Thyroid gland (tissue), 4 donors: ENCODE measurements around the gene ABO. TPM values are rescaled to one million over a fixed set of nuclear protein-coding genes. Genes with fewer than 3 reads are reported as not detected.
"Not testable (repeated sequence)": the region's sequence is repeated elsewhere in the genome, so short reads cannot be mapped to it uniquely, and the experiment has no call there.

Source experiments
- DNase-seq, 2 donors: peaks; one replicate each; pipeline ENCODE4 v3.0.0-alpha.2; 2019
- H3K27ac ChIP-seq, 3 donors: fragments of 200-600 bp; sonication (generic); 1 replicate in 2 of 3; 2 replicates in 1 of 3; pipeline ENCODE4 v1.5.1; 2016 to 2019; ENCODE audit warnings: mild to moderate bottlenecking in 1 of 3, moderate library complexity in 1 of 3
- H3K27me3 ChIP-seq: fragments of 200-600 bp; sonication (generic); one replicate; pipeline ENCODE4 v1.5.1; 2019
- H3K36me3 ChIP-seq, 2 donors: fragments of 200-600 bp; sonication (generic); one replicate each; pipeline ENCODE4 v1.5.1; 2016 to 2019
- H3K4me1 ChIP-seq, 2 donors: fragments of 200-600 bp; sonication (generic); one replicate each; pipeline ENCODE4 v1.5.1; 2017 to 2019
- H3K4me3 ChIP-seq, 3 donors: fragments of 200-600 bp; sonication (generic); replicated peaks in 1 of 3; 1 replicate in 2 of 3; 2 replicates in 1 of 3; pipeline ENCODE4 v1.5.1; 2016; ENCODE audit warnings: mild to moderate bottlenecking in 1 of 3
- H3K9me3 ChIP-seq: fragments of 200-600 bp; sonication (generic); one replicate; pipeline ENCODE4 v1.5.1; 2017
- CTCF ChIP-seq, 6 experiments: fragments of 200-600 bp in 3 of 6; fragments of 450-650 bp in 3 of 6; sonication (generic) in 3 of 6; IDR thresholded peaks; one replicate each; pipeline ENCODE4 v1.5.1; 2016 to 2019; ENCODE audit warnings: antibody characterized with exemption in 6 of 6, mild to moderate bottlenecking in 2 of 6, inconsistent platforms in 1 of 6, moderate library complexity in 1 of 6
- POLR2A ChIP-seq, 2 donors: fragments of 450-650 bp; IDR thresholded peaks; one replicate each; pipeline ENCODE4 v1.6.1; 2017; ENCODE audit warnings: antibody characterized with exemption in 2 of 2, mild to moderate bottlenecking in 2 of 2, moderate library complexity in 1 of 2
- WGBS, 2 donors: methylation state at CpG; one replicate each; pipeline ENCODE4 v1.1.5; 2017; 5-methylcytosine and 5-hydroxymethylcytosine counted together
- intact Hi-C: fragments of 100-400 bp; cut with DNase I; formaldehyde crosslinking; loops from one replicate; pipeline ENCODE4 v1.15.1; 2023
- total RNA-seq, 4 donors: library from RNA; depleted of rRNA; stranded (reverse); fragments of >200 nt; gene quantifications; one replicate each; pipeline ENCODE4 v1.2.3, GENCODE V29; 2016

ABO gene
- total RNA-seq, 4 donors from 2014 or later = 15.7 to 32.6 (median 24.9) TPM

DNA sequence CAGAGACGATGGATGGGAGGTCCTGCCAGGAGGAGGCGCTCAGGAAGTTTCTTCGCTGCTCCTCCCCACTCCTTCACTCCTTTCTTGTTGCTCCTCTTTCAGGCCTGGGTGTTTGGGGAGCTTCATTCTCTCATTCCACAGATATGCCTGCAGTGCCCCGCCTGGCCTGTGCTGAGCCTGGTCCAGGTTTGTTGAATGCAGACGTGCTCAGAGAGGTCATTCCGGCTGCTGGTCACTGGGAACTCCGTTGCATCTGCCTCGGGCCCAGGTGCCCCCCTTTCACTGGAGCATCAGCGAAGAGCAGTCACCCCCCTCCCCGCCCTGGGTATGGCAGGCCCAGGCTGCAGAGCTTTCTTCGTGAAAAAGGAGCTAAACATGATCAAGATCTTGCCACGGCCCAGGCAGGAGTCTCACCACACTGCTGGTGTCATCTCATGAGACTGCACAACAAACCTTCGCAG, 45.5 kb upstream of the ABO start:
- no peak overlapping the region for H3K27ac ChIP-seq
- WGBS, 2 donors = 79 to 91% methylated on average over 6 to 9 of the region's 13 CpGs
- H3K4me1 ChIP-seq = no peaks in the 10 kb centered on the region
- H3K4me3 ChIP-seq = no peak overlapping the region
- intact Hi-C loops = no loop called here
- H3K36me3 ChIP-seq = no peaks in the 10 kb centered on the region
- H3K9me3 ChIP-seq = no peaks in the 10 kb centered on the region
- TF ChIP-seq CTCF (IDR thresholded peaks at IDR 0.05) = no peak
- TF ChIP-seq POLR2A (IDR thresholded peaks at IDR 0.05) = no peak
- no peak for DNase-seq
- no peaks in the 10 kb centered on the region for H3K27me3 ChIP-seq

GRCh38 chr9:133317551-133317950, 42.5 kb upstream of the ABO start:
- 77 to 85% methylated on average over 4 to 7 of the region's 13 CpGs for WGBS, 2 donors
- H3K4me3 ChIP-seq, H3K27ac ChIP-seq, H3K36me3 ChIP-seq, intact Hi-C loops, H3K4me1 ChIP-seq, H3K9me3 ChIP-seq, H3K27me3 ChIP-seq, DNase-seq: not testable (repeated sequence)

- TF ChIP-seq CTCF (IDR thresholded peaks at IDR 0.05) (no peak), POLR2A (IDR thresholded peaks at IDR 0.05) (no peak)
- intact Hi-C loops = no loop called here
- Histone ChIP-seq H3K4me1 (no peaks in the 10 kb centered on the region), H3K27me3 (no peaks in the 10 kb centered on the region), H3K27ac (no peak overlapping the region), H3K9me3 (no peaks in the 10 kb centered on the region), H3K36me3 (no peaks in the 10 kb centered on the region), H3K4me3 (no peak overlapping the region)
- DNase-seq = no peak
- 71 to 74% methylated on average over 2 of the region's 2 CpGs for WGBS, 2 donors
These were observed 41.0 kb upstream of the ABO start for GRCh38 chr9:133315997-133316396.

GRCh38 chr9:133309608-133310007, 34.6 kb upstream of the ABO start:
- TF ChIP-seq CTCF (IDR thresholded peaks at IDR 0.05) (no peak), POLR2A (IDR thresholded peaks at IDR 0.05) (no peak)
- H3K27me3 ChIP-seq = no peaks in the 10 kb centered on the region
- intact Hi-C loops = no loop called here
- DNase-seq = no peak
- no peaks in the 10 kb centered on the region for H3K36me3 ChIP-seq
- WGBS, 2 donors = 88 to 89% methylated on average over 6 of the region's 6 CpGs
- no peak overlapping the region for H3K4me3 ChIP-seq
- H3K27ac ChIP-seq = no peak overlapping the region
- no peaks in the 10 kb centered on the region for H3K9me3 ChIP-seq
- no peaks in the 10 kb centered on the region for H3K4me1 ChIP-seq

- Histone ChIP-seq H3K9me3 (no peaks in the 10 kb centered on the region), H3K36me3 (no peaks in the 10 kb centered on the region), H3K4me3 (no peak overlapping the region), H3K27ac (no peak overlapping the region), H3K27me3 (no peaks in the 10 kb centered on the region), H3K4me1 (no peaks in the 10 kb centered on the region)
- TF ChIP-seq POLR2A (IDR thresholded peaks at IDR 0.05) = no peak
- no peak for TF ChIP-seq CTCF (IDR thresholded peaks at IDR 0.05)
- DNase-seq = no peak
- WGBS, 2 donors = 80 to 81% methylated on average over 16 of the region's 16 CpGs
- intact Hi-C loops = no loop called here
These were observed 32.3 kb upstream of the ABO start for GRCh38 chr9:133307301-133307700.
